ENCODE results near the gene APBB2. TPM values are rescaled to one million over a fixed set of nuclear protein-coding genes. Genes with fewer than 3 reads are reported as not detected.
"Not testable (repeated sequence)": the region's sequence is repeated elsewhere in the genome, so short reads cannot be mapped to it uniquely, and the experiment has no call there.

Gene APBB2
- total RNA-seq, 4 donors from 2014 or later = 47.5 to 99.9 (median 57.5) TPM

GRCh38 chr4:41061482-41062185 is 152.7 kb downstream of the APBB2 start:
- H3K27ac ChIP-seq = no peak overlapping the region

GRCh38 chr4:41060352-41061334 is 153.7 kb downstream of the APBB2 start:
- TF ChIP-seq, protein P1, sequence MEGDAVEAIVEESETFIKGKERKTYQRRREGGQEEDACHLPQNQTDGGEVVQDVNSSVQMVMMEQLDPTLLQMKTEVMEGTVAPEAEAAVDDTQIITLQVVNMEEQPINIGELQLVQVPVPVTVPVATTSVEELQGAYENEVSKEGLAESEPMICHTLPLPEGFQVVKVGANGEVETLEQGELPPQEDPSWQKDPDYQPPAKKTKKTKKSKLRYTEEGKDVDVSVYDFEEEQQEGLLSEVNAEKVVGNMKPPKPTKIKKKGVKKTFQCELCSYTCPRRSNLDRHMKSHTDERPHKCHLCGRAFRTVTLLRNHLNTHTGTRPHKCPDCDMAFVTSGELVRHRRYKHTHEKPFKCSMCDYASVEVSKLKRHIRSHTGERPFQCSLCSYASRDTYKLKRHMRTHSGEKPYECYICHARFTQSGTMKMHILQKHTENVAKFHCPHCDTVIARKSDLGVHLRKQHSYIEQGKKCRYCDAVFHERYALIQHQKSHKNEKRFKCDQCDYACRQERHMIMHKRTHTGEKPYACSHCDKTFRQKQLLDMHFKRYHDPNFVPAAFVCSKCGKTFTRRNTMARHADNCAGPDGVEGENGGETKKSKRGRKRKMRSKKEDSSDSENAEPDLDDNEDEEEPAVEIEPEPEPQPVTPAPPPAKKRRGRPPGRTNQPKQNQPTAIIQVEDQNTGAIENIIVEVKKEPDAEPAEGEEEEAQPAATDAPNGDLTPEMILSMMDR (IDR thresholded peaks at IDR 0.05) = no peak
- TF ChIP-seq POLR2A (IDR thresholded peaks at IDR 0.05) = no peak
- no peaks in the 10 kb centered on the region for H3K9me3 ChIP-seq
- peaks cover 0 to 4% (median 0%) of the 10 kb centered on the region in 4 donors for H3K4me1 ChIP-seq
- peak overlapping the region in 1 of 4 donors; percentile 12 for H3K27ac ChIP-seq
- no peaks in the 10 kb centered on the region for H3K27me3 ChIP-seq
- H3K4me3 ChIP-seq = no peak overlapping the region
- H3K36me3 ChIP-seq = no peaks in the 10 kb centered on the region
- DNase-seq = no peak

More at GRCh38 chr4:41061482-41062185, 152.7 kb downstream of the APBB2 start:
- Histone ChIP-seq H3K9me3 (no peaks in the 10 kb centered on the region), H3K27me3 (no peaks in the 10 kb centered on the region), H3K4me1 (peaks cover 0 to 4% (median 0%) of the 10 kb centered on the region in 4 donors), H3K36me3 (no peaks in the 10 kb centered on the region), H3K4me3 (no peak overlapping the region)
- TF ChIP-seq, protein P1 (IDR thresholded peaks at IDR 0.05) = no peak
- no peak for TF ChIP-seq POLR2A (IDR thresholded peaks at IDR 0.05)
- DNase-seq = no peak

- not testable (repeated sequence) for H3K4me3 ChIP-seq, H3K27ac ChIP-seq, H3K27me3 ChIP-seq, H3K9me3 ChIP-seq, DNase-seq, H3K4me1 ChIP-seq, H3K36me3 ChIP-seq
Observed at GRCh38 chr4:41059411-41059810, 154.9 kb downstream of the APBB2 start.

DNA sequence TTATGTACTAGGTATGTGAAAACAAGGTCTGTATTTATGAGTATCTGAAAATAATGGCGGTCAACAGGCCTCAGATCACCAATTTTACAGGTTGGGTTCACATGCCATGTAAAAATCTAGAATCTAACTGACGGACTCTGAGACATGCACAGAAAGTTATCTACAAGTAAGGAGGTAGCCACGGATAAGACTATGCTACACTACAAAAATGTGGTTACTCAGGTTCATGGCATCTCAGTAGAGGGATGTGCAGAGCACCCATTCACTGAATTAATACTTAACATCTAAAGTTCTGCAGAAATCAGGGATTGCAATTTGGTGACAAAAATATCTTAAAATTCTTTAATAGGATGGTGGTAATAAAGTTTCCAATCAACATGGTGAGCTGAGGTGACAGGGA is 155.9 kb downstream of the APBB2 start:
- Histone ChIP-seq H3K4me3 (no peak overlapping the region), H3K27ac (no peak overlapping the region), H3K4me1 (no peaks in the 10 kb centered on the region), H3K27me3 (no peaks in the 10 kb centered on the region), H3K36me3 (no peaks in the 10 kb centered on the region), H3K9me3 (no peaks in the 10 kb centered on the region)
- TF ChIP-seq, protein P1 (IDR thresholded peaks at IDR 0.05) = no peak
- TF ChIP-seq POLR2A (IDR thresholded peaks at IDR 0.05) = no peak
- DNase-seq = no peak

GRCh38 chr4:41057467-41057866 is 156.9 kb downstream of the APBB2 start:
- Histone ChIP-seq H3K36me3 (no peaks in the 10 kb centered on the region), H3K4me1 (no peaks in the 10 kb centered on the region), H3K27ac (no peak overlapping the region)

More at GRCh38 chr4:41057467-41057866, 156.9 kb downstream of the APBB2 start:
- H3K4me3 ChIP-seq = no peak overlapping the region
- DNase-seq = no peak
- no peak for TF ChIP-seq POLR2A (IDR thresholded peaks at IDR 0.05)
- TF ChIP-seq, protein P1 (IDR thresholded peaks at IDR 0.05) = no peak
- no peaks in the 10 kb centered on the region for H3K9me3 ChIP-seq
- H3K27me3 ChIP-seq = no peaks in the 10 kb centered on the region
